Activated T-helper 17 cell treated with anti-CD3 and anti-CD28 coated beads, Interleukin-2, amount 50 U/mL, for 72 hours (primary cell): Measurements from ENCODE around the gene DIP2C. TPM values are rescaled to one million over a fixed set of nuclear protein-coding genes. Genes with fewer than 3 reads are reported as not detected.
"Not testable (repeated sequence)": the region's sequence is repeated elsewhere in the genome, so short reads cannot be mapped to it uniquely, and the experiment has no call there.

Experiments used
- ATAC-seq: fragments of 150-1000 bp; cut with Tn5 transposase; replicated peaks from 2 replicates; pipeline ENCODE4 v1.10.0; 2021; ENCODE audit warnings: mild to moderate bottlenecking, moderate library complexity
- H3K27ac Mint-ChIP-seq: one replicate; pipeline ENCODE4 v1.8.0; 2022; ENCODE audit warnings: mixed read lengths
- H3K27me3 Mint-ChIP-seq: one replicate; pipeline ENCODE4 v1.8.0; 2022; ENCODE audit warnings: mixed read lengths
- H3K36me3 Mint-ChIP-seq: one replicate; pipeline ENCODE4 v1.8.0; 2022; ENCODE audit warnings: low read depth, mild to moderate bottlenecking, mixed read lengths
- H3K4me1 Mint-ChIP-seq: one replicate; pipeline ENCODE4 v1.8.0; 2022; ENCODE audit warnings: mixed read lengths
- H3K4me3 Mint-ChIP-seq: one replicate; pipeline ENCODE4 v1.8.0; 2022; ENCODE audit warnings: mild to moderate bottlenecking, mixed read lengths
- H3K9me3 Mint-ChIP-seq: one replicate; pipeline ENCODE4 v1.8.0; 2022; ENCODE audit warnings: mixed read lengths
- total RNA-seq, 2 donors: library from RNA; stranded (reverse); gene quantifications; one replicate each; pipeline ENCODE4 v1.2.3, GENCODE V29; 2022

Gene DIP2C
- total RNA-seq, 2 donors from 2014 or later: 1.1 to 1.9 TPM

DNA sequence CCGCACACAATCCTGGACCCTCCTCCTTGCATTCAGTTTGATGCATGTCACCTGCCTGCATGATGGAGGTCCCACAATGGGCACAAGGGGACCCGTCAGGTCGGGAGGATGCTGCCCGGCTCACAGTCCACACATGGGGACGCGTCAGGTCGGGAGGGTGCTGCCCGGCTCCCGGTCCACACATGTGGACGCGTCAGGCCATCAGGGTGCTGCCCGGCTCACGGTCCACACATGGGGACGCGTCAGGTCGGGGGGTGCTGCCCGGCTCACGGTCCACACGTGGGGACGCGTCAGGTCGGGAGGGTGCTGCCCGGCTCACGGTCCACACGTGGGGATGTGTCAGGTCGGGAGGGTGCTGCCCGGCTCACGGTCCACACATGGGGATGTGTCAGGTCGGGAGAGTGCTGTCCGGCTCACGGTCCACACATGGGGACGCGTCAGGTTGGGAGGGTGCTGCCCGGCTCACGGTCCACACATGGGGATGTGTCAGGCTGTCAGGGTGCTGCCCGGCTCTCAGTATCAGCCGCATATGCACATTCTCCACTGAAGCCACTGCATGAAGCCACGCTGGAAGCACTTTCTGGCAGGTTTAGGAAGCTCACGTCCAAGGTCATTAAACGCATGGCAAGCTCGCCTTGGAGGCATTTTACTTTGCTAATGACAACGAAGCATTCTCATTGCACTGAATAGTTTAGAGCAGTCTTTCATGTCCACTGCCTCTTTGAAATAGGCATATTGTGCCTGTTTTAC, 50.3 kb downstream of the DIP2C start:
- no peaks in the 10 kb centered on the region for H3K4me1 Mint-ChIP-seq
- no peaks in the 10 kb centered on the region for H3K9me3 Mint-ChIP-seq
- ATAC-seq: no peak
- H3K27me3 Mint-ChIP-seq: peaks cover 20% of the 10 kb centered on the region
- H3K27ac Mint-ChIP-seq: no peak overlapping the region
- H3K4me3 Mint-ChIP-seq: no peak overlapping the region
- H3K36me3 Mint-ChIP-seq: no peaks in the 10 kb centered on the region

DNA sequence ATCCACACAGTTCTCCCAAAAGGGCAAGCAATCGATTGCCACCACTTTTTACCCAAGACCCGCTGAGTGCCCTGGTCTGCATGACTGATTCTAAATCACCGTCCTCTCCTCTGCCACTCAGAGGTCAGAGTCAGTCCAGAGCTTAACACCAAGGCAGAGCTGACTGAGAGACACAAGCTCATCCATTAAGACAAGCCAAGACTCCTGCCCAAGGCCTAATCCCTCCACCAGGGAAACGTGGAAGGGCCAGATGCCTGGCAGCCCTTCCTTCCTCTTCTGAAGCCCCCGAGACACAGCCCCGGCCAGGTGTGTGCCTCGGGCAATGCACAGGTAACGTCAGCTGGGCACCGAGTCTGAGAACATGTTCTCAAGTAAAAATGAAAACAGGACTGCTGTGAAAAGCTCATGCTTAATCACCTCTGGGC, 51.7 kb downstream of the DIP2C start:
- H3K36me3 Mint-ChIP-seq: no peaks in the 10 kb centered on the region

DNA sequence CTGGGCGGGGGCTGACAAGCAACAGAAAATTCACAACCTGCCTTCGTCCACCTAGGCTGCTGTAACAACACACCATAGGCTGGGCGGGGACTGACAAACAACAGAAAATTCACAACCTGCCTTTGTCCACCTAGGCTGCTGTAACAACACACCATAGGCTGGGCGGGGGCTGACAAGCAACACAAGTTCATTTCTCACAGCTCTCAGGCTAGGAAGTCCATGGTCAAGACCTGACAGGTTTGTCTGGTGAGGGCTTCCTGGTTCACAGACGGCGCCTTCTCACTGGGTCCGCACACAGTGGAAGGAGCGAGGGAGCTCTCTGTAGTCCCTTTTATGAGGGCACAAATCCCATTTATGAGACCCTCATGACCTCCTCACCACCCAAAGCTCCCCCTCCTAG, 52.2 kb downstream of the DIP2C start:
- Mint-ChIP-seq H3K27me3 (peaks cover 17% of the 10 kb centered on the region), H3K27ac (no peak overlapping the region), H3K36me3 (no peaks in the 10 kb centered on the region), H3K4me1 (no peaks in the 10 kb centered on the region), H3K4me3 (no peak overlapping the region), H3K9me3 (no peaks in the 10 kb centered on the region)
- no peak for ATAC-seq

More for the DNA sequence above, 51.7 kb downstream of the DIP2C start:
- H3K9me3 Mint-ChIP-seq: no peaks in the 10 kb centered on the region
- H3K4me1 Mint-ChIP-seq: no peaks in the 10 kb centered on the region
- no peak overlapping the region for H3K27ac Mint-ChIP-seq
- ATAC-seq: no peak
- H3K27me3 Mint-ChIP-seq: peaks cover 20% of the 10 kb centered on the region
- no peak overlapping the region for H3K4me3 Mint-ChIP-seq

DNA sequence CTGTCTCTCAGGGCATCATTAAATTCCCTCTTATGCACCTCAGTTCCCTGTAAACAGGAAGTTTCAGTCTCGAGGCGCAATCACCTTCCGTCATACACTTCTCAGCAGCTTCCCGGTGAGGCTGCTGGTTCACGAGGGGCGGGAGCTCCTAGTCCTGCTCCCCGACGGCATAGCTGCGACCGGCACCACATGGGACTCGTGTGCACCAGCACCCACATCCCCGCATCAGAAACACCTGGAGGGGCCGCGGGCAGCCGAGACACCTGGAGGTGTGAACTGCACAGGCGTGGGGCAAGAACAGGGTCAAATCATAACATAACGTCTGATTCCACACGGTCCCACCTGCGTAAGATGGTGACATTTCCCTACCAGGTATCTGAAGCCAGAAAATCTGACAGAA, 52.7 kb downstream of the DIP2C start:
- no peak for ATAC-seq
- Mint-ChIP-seq H3K9me3 (no peaks in the 10 kb centered on the region), H3K4me3 (no peak overlapping the region), H3K27me3 (peaks cover 17% of the 10 kb centered on the region), H3K36me3 (no peaks in the 10 kb centered on the region), H3K4me1 (no peaks in the 10 kb centered on the region), H3K27ac (no peak overlapping the region)

DNA sequence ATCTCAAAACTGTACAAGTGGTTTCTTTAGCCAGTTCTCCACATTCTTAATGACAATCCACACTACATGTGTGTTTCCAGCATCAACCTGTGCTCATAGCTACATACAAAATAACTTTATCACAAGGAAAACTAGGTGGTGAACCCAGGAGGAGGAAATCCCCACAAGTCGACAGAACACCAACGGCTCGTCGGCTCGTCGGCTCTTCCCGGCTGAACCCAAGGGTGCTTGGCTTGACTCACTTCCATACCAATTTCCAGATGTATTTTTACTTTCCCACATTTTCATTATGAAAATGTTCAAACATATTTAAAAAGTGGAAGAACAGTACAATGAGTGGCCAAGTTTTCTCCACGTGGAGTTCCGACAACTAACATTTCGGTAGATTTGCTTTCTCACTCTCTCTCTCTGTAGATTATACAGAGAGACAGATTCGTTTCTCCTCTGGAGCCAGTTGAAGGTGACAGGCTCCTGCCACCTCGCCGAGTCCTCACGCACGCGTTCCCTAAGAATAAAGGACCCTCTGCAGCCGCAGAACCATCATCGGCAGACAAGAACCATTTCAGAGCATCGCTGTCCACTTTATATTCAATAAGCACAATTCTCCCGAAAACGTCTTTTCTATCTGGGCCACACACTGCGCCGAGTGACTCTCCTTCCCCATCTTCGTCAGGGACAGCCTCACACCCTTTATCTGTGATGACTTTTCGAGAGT, 53.3 kb downstream of the DIP2C start:
- H3K9me3 Mint-ChIP-seq: no peaks in the 10 kb centered on the region
- H3K27me3 Mint-ChIP-seq: peaks cover 17% of the 10 kb centered on the region
- no peaks in the 10 kb centered on the region for H3K36me3 Mint-ChIP-seq
- H3K4me1 Mint-ChIP-seq: no peaks in the 10 kb centered on the region
- H3K27ac Mint-ChIP-seq: no peak overlapping the region
- ATAC-seq: no peak
- no peak overlapping the region for H3K4me3 Mint-ChIP-seq

DNA sequence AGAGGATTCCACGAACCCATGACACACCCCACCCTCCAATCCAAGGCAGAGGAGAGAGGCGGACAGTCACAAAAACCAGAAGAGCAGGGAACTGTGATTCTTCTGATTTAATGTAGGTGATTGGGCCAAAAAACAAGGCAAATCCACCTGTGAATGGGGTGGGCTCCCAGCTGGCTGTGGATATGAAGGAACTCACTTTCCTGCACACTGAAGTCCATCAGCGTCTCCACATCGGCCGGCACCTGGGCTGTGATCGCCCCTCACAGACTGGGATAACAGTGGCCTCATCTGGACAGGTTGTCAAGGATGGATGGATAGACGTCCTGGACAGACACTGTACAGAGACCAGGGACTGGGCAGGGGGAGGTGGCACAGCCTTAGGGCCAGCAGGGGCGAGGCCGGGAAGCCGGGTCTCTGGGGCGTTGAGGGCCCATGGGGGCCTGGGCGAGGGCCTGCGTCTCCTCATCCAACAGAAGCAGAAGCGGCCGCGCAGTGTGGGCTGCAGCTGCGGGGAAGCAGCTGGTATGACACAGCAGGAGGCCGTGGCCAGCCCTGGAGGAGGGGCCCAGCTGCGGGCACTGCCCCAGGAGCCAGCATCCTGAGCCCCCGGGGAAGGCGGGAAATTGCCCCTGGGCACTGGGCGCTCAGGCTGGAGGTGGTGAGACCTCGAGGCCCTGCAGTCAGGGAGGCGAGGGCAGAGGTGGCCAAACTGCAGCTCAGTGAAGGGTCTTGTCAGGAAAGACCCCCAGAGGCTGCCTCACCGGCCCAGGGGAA, 54.2 kb downstream of the DIP2C start:
- H3K9me3 Mint-ChIP-seq: no peaks in the 10 kb centered on the region
- H3K27ac Mint-ChIP-seq: no peak overlapping the region
- no peak for ATAC-seq
- H3K4me1 Mint-ChIP-seq: no peaks in the 10 kb centered on the region
- H3K27me3 Mint-ChIP-seq: peaks cover 17% of the 10 kb centered on the region
- H3K4me3 Mint-ChIP-seq: no peak overlapping the region
- H3K36me3 Mint-ChIP-seq: no peaks in the 10 kb centered on the region

DNA sequence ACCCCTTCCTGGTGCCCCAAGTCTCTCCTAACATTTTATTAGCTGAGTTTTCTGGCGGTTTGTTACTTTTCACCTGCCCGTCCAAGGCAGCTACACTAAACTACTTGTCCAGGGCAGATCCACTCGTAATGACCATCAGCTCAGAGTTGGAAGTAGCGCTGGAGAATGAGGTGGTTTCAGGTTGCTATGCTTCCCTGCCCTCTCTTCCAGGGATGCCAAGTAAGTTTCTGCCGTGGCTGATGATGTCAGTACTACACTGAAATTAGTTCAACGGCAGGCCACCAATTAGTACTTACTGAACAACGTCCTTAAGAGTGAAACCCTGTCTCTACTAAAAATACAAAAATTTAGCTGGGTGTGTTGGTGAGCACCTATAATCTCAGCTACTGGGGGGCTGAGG, 55.2 kb downstream of the DIP2C start:
- Mint-ChIP-seq H3K9me3 (no peaks in the 10 kb centered on the region), H3K27me3 (peaks cover 17% of the 10 kb centered on the region), H3K36me3 (no peaks in the 10 kb centered on the region), H3K4me1 (no peaks in the 10 kb centered on the region), H3K27ac (no peak overlapping the region), H3K4me3 (no peak overlapping the region)
- no peak for ATAC-seq

DNA sequence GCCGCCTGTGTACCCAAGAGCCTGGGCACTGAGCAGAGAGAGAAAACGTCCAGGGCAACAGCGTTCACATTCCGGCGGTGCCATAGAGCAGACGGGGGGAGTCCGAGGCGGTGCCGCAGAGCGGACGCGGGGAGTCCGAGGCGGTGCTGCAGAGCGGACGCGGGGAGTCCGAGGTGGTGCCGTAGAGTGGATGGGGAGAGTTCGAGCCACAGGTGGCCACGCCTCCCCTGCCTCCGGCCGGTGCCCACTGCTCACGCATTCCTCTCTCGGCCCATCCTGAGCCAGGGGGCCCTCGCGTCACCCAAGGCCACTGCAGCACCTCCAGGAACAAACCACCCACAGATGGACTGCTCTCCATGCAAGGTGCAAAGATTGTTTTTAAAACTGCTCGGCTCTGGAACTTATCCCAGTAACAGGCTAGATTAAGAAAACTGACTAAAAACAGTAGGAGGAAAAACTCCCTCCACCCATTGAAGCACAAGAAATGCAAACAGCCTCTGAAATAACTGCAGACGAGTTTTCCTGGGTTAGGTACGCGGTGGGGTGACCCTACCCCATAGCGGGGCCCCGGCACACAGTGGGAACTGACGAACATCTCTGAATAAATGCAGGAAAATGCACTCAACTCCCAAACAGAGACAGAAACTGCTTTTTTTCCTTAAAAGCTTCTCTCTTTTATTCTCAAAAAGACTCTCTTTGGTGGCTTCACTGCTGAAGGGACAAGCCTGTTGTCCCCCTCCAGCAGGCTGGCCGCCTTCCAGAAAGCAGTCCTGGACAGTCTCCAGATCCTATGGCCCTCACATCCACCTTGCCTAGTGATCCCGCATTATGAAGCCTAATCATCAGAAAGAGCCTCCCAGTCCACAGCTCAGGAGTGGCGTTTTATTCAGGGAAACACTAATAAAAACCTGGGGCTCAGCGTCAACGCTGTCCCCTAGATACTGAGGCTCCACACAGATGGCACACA, 55.9 kb downstream of the DIP2C start:
- no peaks in the 10 kb centered on the region for H3K4me1 Mint-ChIP-seq
- no peaks in the 10 kb centered on the region for H3K36me3 Mint-ChIP-seq
- no peak overlapping the region for H3K4me3 Mint-ChIP-seq
- no peaks in the 10 kb centered on the region for H3K9me3 Mint-ChIP-seq
- no peak for ATAC-seq
- H3K27me3 Mint-ChIP-seq: peaks cover 21% of the 10 kb centered on the region
- H3K27ac Mint-ChIP-seq: no peak overlapping the region

DNA sequence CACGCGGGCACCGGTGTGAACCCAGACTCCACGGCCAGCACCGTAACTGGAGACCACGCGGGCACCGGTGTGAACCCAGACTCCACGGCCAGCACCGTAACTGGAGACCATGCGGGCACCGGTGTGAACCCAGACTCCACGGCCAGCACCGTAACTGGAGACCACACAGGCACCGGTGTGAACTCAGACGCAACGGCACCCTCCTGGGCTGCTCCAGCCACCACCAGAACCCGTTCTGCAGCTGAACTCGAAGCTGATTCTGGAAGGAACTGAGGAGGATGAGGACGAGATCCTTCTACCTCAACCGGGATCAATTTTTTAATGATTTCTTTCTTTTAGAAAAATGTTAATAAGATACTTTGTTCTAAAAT, 56.7 kb downstream of the DIP2C start:
- H3K27ac Mint-ChIP-seq, ATAC-seq, H3K36me3 Mint-ChIP-seq, H3K4me3 Mint-ChIP-seq, H3K4me1 Mint-ChIP-seq, H3K9me3 Mint-ChIP-seq: not testable (repeated sequence)
- H3K27me3 Mint-ChIP-seq: peaks cover 21% of the 10 kb centered on the region

DNA sequence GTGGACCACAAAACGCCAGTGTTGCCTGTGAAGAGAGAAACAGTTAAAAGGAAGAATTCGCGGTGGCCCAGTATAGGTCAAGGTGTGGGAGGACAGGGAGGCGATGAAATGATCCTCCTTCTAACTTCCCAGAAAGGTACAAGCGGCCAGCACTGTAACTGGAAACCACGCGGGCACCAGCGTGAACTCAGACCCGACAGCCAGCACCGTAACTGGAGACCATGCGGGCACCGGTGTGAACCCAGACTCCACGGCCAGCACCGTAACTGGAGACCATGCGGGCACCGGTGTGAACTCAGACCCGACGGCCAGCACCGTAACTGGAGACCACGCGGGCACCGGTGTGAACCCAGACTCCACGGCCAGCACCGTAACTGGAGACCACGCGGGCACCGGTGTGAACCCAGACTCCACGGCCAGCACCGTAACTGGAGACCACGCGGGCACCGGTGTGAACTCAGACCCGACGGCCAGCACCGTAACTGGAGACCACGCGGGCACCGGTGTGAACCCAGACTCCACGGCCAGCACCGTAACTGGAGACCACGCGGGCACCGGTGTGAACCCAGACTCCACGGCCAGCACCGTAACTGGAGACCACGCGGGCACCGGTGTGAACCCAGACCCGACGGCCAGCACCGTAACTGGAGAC, 57.2 kb downstream of the DIP2C start:
- not testable (repeated sequence) for H3K9me3 Mint-ChIP-seq, H3K27ac Mint-ChIP-seq, H3K4me3 Mint-ChIP-seq, H3K36me3 Mint-ChIP-seq, ATAC-seq, H3K4me1 Mint-ChIP-seq
- peaks cover 18% of the 10 kb centered on the region for H3K27me3 Mint-ChIP-seq

DNA sequence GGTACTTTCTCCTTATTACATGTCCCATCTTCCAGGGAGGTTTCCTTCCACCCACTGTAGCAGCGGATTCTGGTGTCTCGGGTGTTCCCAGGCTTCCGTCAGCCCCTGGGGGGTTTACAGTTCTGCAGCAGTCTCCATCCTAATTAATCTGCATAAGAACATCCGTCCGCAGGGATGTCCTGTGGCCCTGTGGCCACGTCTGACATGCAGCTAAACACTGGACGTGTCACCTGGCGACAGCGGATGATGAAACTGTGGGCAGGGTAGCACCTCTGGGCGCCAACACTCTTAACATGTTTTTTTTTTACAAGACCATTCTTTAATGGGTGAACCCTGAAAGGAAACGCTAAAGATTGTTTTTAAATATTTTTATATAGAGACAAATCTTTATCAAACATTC, 58.2 kb downstream of the DIP2C start:
- ATAC-seq: no peak

DNA sequence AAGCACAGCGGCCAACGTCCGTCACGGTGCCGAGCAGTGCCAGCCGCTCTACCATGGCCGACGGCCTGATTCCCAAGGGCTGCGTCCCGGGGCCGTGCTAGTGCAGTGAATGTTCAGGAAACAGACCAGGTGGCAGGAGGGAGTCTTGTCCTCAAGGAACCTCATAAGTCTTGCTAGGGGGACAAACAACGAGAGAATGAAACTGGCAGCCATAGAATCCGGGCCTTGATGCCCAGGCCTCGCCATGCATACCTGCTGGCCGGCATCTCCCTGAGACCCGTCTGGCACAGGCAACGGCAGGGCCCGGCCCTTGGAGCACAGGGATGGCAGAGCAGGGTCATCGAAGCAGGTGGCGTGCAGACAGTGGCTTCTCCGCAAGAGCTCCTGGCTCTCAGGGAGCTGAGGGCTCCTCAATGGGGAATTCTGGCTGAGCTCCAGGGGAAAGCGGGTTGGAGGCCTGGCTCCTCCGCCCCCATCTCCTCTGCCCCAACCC, 58.8 kb downstream of the DIP2C start:
- no peaks in the 10 kb centered on the region for H3K4me1 Mint-ChIP-seq
- ATAC-seq: no peak
- peaks cover 14% of the 10 kb centered on the region for H3K27me3 Mint-ChIP-seq
- no peak overlapping the region for H3K27ac Mint-ChIP-seq
- no peaks in the 10 kb centered on the region for H3K36me3 Mint-ChIP-seq
- H3K4me3 Mint-ChIP-seq: no peak overlapping the region
- H3K9me3 Mint-ChIP-seq: no peaks in the 10 kb centered on the region

More for the DNA sequence above, 58.2 kb downstream of the DIP2C start:
- Mint-ChIP-seq H3K36me3 (no peaks in the 10 kb centered on the region), H3K9me3 (no peaks in the 10 kb centered on the region), H3K27me3 (peaks cover 12% of the 10 kb centered on the region), H3K4me1 (no peaks in the 10 kb centered on the region), H3K4me3 (no peak overlapping the region), H3K27ac (no peak overlapping the region)

DNA sequence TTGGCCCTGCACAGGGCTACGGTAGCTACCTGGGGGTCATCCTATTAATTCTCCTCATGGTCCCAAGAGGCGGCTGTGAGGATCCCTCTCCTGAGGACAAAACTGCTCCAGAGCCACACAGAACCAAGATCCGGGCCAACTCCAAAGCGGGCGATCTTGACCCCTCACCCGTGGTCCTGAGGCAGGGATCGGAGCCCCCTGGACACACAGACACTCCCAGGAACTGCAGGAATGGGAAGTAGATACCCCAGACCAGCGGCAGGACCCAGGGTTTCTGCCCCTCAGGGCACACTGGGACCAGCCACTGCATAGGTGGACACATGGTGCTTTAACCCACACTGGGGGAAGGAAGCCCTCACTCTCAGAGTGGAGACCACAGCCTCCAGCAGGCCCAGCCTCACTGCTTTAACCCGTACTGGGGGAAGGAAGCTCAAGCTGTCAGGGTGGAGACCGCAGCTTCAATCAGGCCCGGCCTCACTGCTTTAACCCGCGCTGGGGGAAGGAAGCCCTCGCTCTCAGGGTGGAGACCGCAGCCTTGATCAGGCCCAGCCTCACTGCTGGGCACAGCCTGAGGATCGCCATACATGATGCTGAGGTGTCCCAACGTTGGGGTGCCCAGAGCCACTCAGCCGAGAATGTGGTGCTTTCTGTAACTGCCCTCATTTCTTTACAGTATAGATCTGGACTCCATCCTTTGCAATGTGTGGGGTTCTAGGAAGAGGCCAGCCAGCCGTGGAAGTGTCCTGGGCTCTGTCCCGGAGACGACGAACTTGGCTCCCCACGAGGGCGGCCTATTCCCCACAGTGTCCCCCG, 60.1 kb downstream of the DIP2C start:
- H3K36me3 Mint-ChIP-seq: no peaks in the 10 kb centered on the region
- H3K27ac Mint-ChIP-seq: no peak overlapping the region
- peaks cover 7% of the 10 kb centered on the region for H3K27me3 Mint-ChIP-seq
- no peaks in the 10 kb centered on the region for H3K4me1 Mint-ChIP-seq
- H3K9me3 Mint-ChIP-seq: no peaks in the 10 kb centered on the region
- no peak for ATAC-seq
- H3K4me3 Mint-ChIP-seq: no peak overlapping the region
